ENCODE results near the gene TARP.

The TARP gene

DNA sequence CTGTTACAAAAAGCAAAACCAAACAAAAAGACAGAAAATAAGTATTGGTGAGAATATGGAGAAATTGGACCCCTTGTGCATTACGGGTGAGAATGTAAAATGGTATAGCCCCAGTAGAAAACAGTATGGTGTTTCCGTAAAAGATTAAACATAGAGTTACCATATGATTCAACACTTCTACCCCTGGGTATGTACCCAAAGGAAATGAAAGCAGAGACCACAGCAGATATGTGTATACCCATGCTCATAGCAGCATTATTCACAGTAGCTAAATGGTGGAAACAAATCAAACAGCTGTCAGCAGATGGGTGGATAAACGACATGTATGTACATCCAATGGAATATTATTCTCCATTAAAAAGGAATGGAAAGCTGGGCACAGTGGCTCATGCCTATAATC is 53.0 kb downstream of the TARP start (continued):
- TF ChIP-seq, protein P1, sequence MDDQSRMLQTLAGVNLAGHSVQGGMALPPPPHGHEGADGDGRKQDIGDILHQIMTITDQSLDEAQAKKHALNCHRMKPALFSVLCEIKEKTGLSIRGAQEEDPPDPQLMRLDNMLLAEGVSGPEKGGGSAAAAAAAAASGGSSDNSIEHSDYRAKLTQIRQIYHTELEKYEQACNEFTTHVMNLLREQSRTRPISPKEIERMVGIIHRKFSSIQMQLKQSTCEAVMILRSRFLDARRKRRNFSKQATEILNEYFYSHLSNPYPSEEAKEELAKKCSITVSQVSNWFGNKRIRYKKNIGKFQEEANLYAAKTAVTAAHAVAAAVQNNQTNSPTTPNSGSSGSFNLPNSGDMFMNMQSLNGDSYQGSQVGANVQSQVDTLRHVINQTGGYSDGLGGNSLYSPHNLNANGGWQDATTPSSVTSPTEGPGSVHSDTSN (IDR thresholded peaks at IDR 0.05): no peak
- TF ChIP-seq TEAD4 (IDR thresholded peaks at IDR 0.05; ENCODE audit: borderline replicate concordance, insufficient read depth) (no peak), NFIC (IDR thresholded peaks at IDR 0.05; ENCODE audit: borderline replicate concordance) (no peak)

DNA sequence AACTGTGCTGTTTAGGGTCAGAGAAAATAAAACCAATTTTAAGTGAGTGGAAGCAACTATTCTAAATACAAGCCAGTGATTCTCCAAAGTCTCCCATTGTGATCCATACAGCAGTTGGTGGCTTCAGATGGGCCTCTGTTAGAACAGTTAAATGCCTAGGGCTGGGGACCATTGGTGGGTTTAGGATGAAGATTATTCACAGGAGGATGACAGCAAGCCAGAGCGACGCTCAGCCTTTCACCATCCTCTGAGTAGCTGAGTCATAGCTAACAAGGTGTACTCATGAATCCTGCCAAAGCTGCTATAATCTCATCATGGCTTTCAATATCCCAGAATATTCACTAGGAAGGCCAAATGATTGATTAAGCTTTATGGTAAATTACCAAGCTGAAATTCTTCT is 55.8 kb downstream of the TARP start:
- H3K9ac ChIP-seq: no peak overlapping the region
- no peaks in the 10 kb centered on the region for H4K20me1 ChIP-seq (ENCODE audit: insufficient read depth)
- no peak overlapping the region for H2AFZ ChIP-seq (ENCODE audit: low read depth)
- H3K79me2 ChIP-seq (ENCODE audit: insufficient read depth): no peaks in the 10 kb centered on the region; the same call in 1 of the 2 replicates
- no peak overlapping the region for H3K4me2 ChIP-seq
- ChIA-PET POLR2A (no interaction called here), CTCF (interaction anchor here (0.6 to 10.3 kb wide), 13 partner anchors 10 to 315 kb away, joined by 3 to 174 read pairs (median 42); partner anchors contain the start of genes EPDR1 and SFRP4)
- DNase-seq: no peak
- H3K9me2 ChIP-seq: no peaks in the 10 kb centered on the region
- no peak overlapping the region for H3K4me3 ChIP-seq (ENCODE audit: low read depth in 2 of 2, low read length in 1 of 2)
- peaks cover 5% of the 10 kb centered on the region for H3F3A ChIP-seq (replicated peaks; ENCODE audit: insufficient read depth)
- peaks cover 65 to 70% of the 10 kb centered on the region in 2 experiments for H3K36me3 ChIP-seq (replicated peaks in 1 of 2; ENCODE audit: control insufficient read depth in 1 of 2, insufficient read depth in 2 of 2, low read length in 1 of 2)
- H3K9me3 ChIP-seq: no peaks in the 10 kb centered on the region
- H3K27me3 ChIP-seq (ENCODE audit: insufficient read depth): no peaks in the 10 kb centered on the region
- no peak for TF ChIP-seq SMC3 (IDR thresholded peaks at IDR 0.05; ENCODE audit: low read depth, low read length)
- TF ChIP-seq TAF1 (IDR thresholded peaks at IDR 0.05; ENCODE audit: borderline replicate concordance, low read depth, low read length): no peak
- TF ChIP-seq, protein P2, sequence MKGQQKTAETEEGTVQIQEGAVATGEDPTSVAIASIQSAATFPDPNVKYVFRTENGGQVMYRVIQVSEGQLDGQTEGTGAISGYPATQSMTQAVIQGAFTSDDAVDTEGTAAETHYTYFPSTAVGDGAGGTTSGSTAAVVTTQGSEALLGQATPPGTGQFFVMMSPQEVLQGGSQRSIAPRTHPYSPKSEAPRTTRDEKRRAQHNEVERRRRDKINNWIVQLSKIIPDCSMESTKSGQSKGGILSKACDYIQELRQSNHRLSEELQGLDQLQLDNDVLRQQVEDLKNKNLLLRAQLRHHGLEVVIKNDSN (IDR thresholded peaks at IDR 0.05; ENCODE audit: borderline replicate concordance, low read depth): no peak
- TF ChIP-seq POLR2AphosphoS5 (IDR thresholded peaks at IDR 0.05; ENCODE audit: low read depth, low read length): no peak
- TF ChIP-seq, protein P3, sequence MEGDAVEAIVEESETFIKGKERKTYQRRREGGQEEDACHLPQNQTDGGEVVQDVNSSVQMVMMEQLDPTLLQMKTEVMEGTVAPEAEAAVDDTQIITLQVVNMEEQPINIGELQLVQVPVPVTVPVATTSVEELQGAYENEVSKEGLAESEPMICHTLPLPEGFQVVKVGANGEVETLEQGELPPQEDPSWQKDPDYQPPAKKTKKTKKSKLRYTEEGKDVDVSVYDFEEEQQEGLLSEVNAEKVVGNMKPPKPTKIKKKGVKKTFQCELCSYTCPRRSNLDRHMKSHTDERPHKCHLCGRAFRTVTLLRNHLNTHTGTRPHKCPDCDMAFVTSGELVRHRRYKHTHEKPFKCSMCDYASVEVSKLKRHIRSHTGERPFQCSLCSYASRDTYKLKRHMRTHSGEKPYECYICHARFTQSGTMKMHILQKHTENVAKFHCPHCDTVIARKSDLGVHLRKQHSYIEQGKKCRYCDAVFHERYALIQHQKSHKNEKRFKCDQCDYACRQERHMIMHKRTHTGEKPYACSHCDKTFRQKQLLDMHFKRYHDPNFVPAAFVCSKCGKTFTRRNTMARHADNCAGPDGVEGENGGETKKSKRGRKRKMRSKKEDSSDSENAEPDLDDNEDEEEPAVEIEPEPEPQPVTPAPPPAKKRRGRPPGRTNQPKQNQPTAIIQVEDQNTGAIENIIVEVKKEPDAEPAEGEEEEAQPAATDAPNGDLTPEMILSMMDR (IDR thresholded peaks at IDR 0.05): no peak
- TF ChIP-seq NFIC (IDR thresholded peaks at IDR 0.05; ENCODE audit: borderline replicate concordance): no peak
- TF ChIP-seq, protein P4, sequence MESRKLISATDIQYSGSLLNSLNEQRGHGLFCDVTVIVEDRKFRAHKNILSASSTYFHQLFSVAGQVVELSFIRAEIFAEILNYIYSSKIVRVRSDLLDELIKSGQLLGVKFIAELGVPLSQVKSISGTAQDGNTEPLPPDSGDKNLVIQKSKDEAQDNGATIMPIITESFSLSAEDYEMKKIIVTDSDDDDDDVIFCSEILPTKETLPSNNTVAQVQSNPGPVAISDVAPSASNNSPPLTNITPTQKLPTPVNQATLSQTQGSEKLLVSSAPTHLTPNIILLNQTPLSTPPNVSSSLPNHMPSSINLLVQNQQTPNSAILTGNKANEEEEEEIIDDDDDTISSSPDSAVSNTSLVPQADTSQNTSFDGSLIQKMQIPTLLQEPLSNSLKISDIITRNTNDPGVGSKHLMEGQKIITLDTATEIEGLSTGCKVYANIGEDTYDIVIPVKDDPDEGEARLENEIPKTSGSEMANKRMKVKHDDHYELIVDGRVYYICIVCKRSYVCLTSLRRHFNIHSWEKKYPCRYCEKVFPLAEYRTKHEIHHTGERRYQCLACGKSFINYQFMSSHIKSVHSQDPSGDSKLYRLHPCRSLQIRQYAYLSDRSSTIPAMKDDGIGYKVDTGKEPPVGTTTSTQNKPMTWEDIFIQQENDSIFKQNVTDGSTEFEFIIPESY (IDR thresholded peaks at IDR 0.05; ENCODE audit: borderline replicate concordance, low read depth): no peak
- H3K4me1 ChIP-seq (ENCODE audit: control insufficient read depth in 1 of 2, insufficient read depth in 2 of 2, low read depth in 1 of 2, low read length in 1 of 2): peaks cover 7 to 9% of the 10 kb centered on the region in 2 experiments; a peak in 2 of 4 replicates
- 91% methylated on average over 2 of the region's 2 CpGs for WGBS (ENCODE audit: low lambda C conversion rate)
- no peak overlapping the region; a peak in 1 of 4 replicates for H3K27ac ChIP-seq (ENCODE audit: low read depth in 2 of 2, low read length in 1 of 2)
